HG02763 (cell line): ENCODE data around the gene CYS1.
"Not testable (repeated sequence)": the region's sequence is repeated elsewhere in the genome, so short reads cannot be mapped to it uniquely, and the experiment has no call there.

Source experiments
- ATAC-seq: cut with Tn5 transposase; IDR thresholded peaks from one replicate; pipeline ENCODE4 v1.9.1; 2021; ENCODE audit warnings: mild to moderate bottlenecking, moderate library complexity; ENCODE audit not compliant: unreplicated experiment

The CYS1 gene

GRCh38 chr2:10033251-10034006 lies 46.8 kb downstream of the CYS1 start:
- ATAC-seq: no peak

GRCh38 chr2:10032746-10033105 lies 47.5 kb downstream of the CYS1 start:
- ATAC-seq: no peak

GRCh38 chr2:10031886-10032745 lies 48.1 kb downstream of the CYS1 start:
- ATAC-seq: no peak

GRCh38 chr2:10030798-10031197 lies 49.4 kb downstream of the CYS1 start:
- ATAC-seq: not testable (repeated sequence)

- no peak for ATAC-seq
Observed at GRCh38 chr2:10030311-10030736, 49.9 kb downstream of the CYS1 start.

- no peak for ATAC-seq
Observed at GRCh38 chr2:10029875-10030223, 50.4 kb downstream of the CYS1 start.

- ATAC-seq: no peak
Observed at GRCh38 chr2:10028988-10029874, 51.0 kb downstream of the CYS1 start.

- no peak for ATAC-seq
Observed at GRCh38 chr2:10028407-10028987, 51.7 kb downstream of the CYS1 start.

GRCh38 chr2:10027660-10028330 lies 52.4 kb downstream of the CYS1 start:
- ATAC-seq: no peak

GRCh38 chr2:10026940-10027569 lies 53.2 kb downstream of the CYS1 start:
- no peak for ATAC-seq

- no peak for ATAC-seq
Observed at GRCh38 chr2:10022966-10023662, 57.1 kb downstream of the CYS1 start.

GRCh38 chr2:10022445-10022844 lies 57.8 kb downstream of the CYS1 start:
- no peak for ATAC-seq

- ATAC-seq: no peak
Observed at GRCh38 chr2:10022041-10022421, 58.2 kb downstream of the CYS1 start.

- no peak for ATAC-seq
Observed at GRCh38 chr2:10019602-10020400, 60.4 kb downstream of the CYS1 start.

GRCh38 chr2:10019174-10019573 lies 61.0 kb downstream of the CYS1 start:
- ATAC-seq: no peak

- no peak for ATAC-seq
Observed at GRCh38 chr2:10017313-10017941, 62.8 kb downstream of the CYS1 start.

GRCh38 chr2:10016802-10017258 lies 63.4 kb downstream of the CYS1 start:
- ATAC-seq: no peak
